Endothelial cell of umbilical vein (primary cell): Measurements from ENCODE around the gene DPF3. TPM values are rescaled to one million over a fixed set of nuclear protein-coding genes. Genes with fewer than 3 reads are reported as not detected.

ENCODE experiments used
- BruUV-seq: library from RNA; stranded (reverse); fragments of 400-500 nt; replicated peaks from 2 replicates; lab custom pipeline; 2021; lab: Mats Ljungman, UMichigan
- CTCF ChIA-PET: fragments of 300-600, 350-600 bp; sonication (Branson Sonifier 250); formaldehyde crosslinking; loops from one replicate; lab custom pipeline; 2021; ENCODE audit warnings: antibody characterized with exemption, inconsistent platforms; lab: Charles Lee
- POLR2A ChIA-PET: fragments of 300-600, 350-600 bp; sonication (Branson Sonifier 250); formaldehyde crosslinking; loops from one replicate; lab custom pipeline; 2021; ENCODE audit warnings: antibody characterized with exemption, inconsistent platforms; lab: Charles Lee
- DNase-seq: peaks from one replicate; pipeline ENCODE4 v3.0.0-alpha.2; 2011; ENCODE audit warnings: low read depth, low spot score
- FAIRE-seq: peaks from 2 replicates; lab custom pipeline; 2011; peaks lifted over from hg19 to GRCh38; lab: Jason Lieb, UNC
- H2AFZ ChIP-seq: 2 replicates; pipeline ENCODE4 v1.6.0; 2012; ENCODE audit warnings: low read depth, low read length, control low read depth, inconsistent platforms
- H3K27ac ChIP-seq: 2 replicates; pipeline ENCODE4 v1.5.1; 2011; ENCODE audit warnings: low read depth, mild to moderate bottlenecking, control low read depth, low read length, moderate library complexity; ENCODE audit not compliant: insufficient read depth
- H3K27me3 ChIP-seq, 2 experiments: 2 replicates each; pipeline versions ENCODE4 v1.6.0 to v1.6.1; 2011; ENCODE audit warnings: low read length in 2 of 2, mixed read lengths in 1 of 2; ENCODE audit not compliant: control insufficient read depth in 2 of 2, insufficient read depth in 2 of 2
- H3K36me3 ChIP-seq, 2 experiments: 2 replicates in 1 of 2; 3 replicates in 1 of 2; pipeline ENCODE4 v1.5.1; 2011; ENCODE audit warnings: low read length in 2 of 2, mild to moderate bottlenecking in 1 of 2, moderate library complexity in 1 of 2; ENCODE audit not compliant: control insufficient read depth in 2 of 2, insufficient read depth in 2 of 2; ENCODE audit errors: extremely low read depth in 1 of 2
- H3K4me1 ChIP-seq: 3 replicates; pipeline ENCODE4 v1.5.1; 2011; ENCODE audit warnings: mild to moderate bottlenecking, low read length; ENCODE audit not compliant: control insufficient read depth, insufficient read depth; ENCODE audit errors: extremely low read depth
- H3K4me2 ChIP-seq: 2 replicates; pipeline ENCODE4 v1.6.1; 2011; ENCODE audit warnings: low read length, control low read depth, mixed read lengths; ENCODE audit not compliant: insufficient read depth
- H3K4me3 ChIP-seq, 3 experiments: fragments of 200-600 bp in 1 of 3; sonication (generic), shearing (Covaris generic) in 1 of 3; replicated peaks in 1 of 3; 2 replicates each; pipeline ENCODE4 v1.5.1; 2011 to 2016; ENCODE audit warnings: control low read depth in 3 of 3, low read length in 3 of 3, mild to moderate bottlenecking in 2 of 3, inconsistent platforms in 1 of 3, low read depth in 1 of 3, moderate library complexity in 1 of 3; ENCODE audit not compliant: insufficient read depth in 1 of 3
- H3K79me2 ChIP-seq: 2 replicates; pipeline ENCODE4 v1.6.0; 2012; ENCODE audit warnings: low read length, inconsistent platforms; ENCODE audit not compliant: control insufficient read depth, insufficient read depth
- H3K9ac ChIP-seq: replicated peaks from 2 replicates; pipeline ENCODE3; 2011; ENCODE audit warnings: low read length, control low read depth; ENCODE audit not compliant: insufficient read depth; ENCODE audit errors: extremely low read depth
- H3K9me1 ChIP-seq: replicated peaks from 3 replicates; pipeline ENCODE4 v1.6.0; 2011; ENCODE audit warnings: mild to moderate bottlenecking, low read length; ENCODE audit not compliant: control insufficient read depth, insufficient read depth; ENCODE audit errors: extremely low read depth
- H3K9me3 ChIP-seq: replicated peaks from 2 replicates; pipeline ENCODE4 v1.5.1; 2012; ENCODE audit warnings: low read length, inconsistent platforms; ENCODE audit not compliant: control insufficient read depth, insufficient read depth
- H4K20me1 ChIP-seq: replicated peaks from 2 replicates; pipeline ENCODE3; 2011; ENCODE audit warnings: mild to moderate bottlenecking, low read length; ENCODE audit not compliant: control insufficient read depth, insufficient read depth; ENCODE audit errors: extremely low read depth
- EZH2 ChIP-seq: IDR thresholded peaks from 2 replicates; pipeline ENCODE4 v1.6.1; 2012; ENCODE audit warnings: borderline replicate concordance, low read depth, mild to moderate bottlenecking, moderate library complexity, low read length, inconsistent platforms; ENCODE audit not compliant: severe bottlenecking
- FOS ChIP-seq: IDR thresholded peaks from 2 replicates; pipeline ENCODE4 v1.6.1; 2011; ENCODE audit warnings: mild to moderate bottlenecking, low read length, moderate library complexity, borderline replicate concordance; ENCODE audit not compliant: insufficient read depth
- GATA2 ChIP-seq: IDR thresholded peaks from 2 replicates; pipeline ENCODE4 v1.7.0; 2011; ENCODE audit warnings: low read depth, mild to moderate bottlenecking, moderate library complexity, mixed read lengths, low read length; ENCODE audit not compliant: insufficient read length, insufficient read depth
- JUN ChIP-seq: IDR thresholded peaks from 2 replicates; pipeline ENCODE4 v1.6.1; 2011; ENCODE audit warnings: borderline replicate concordance, low read depth; ENCODE audit not compliant: insufficient read length, insufficient read depth
- MAX ChIP-seq: IDR thresholded peaks from 2 replicates; pipeline ENCODE4 v1.6.1; 2011; ENCODE audit not compliant: insufficient read depth, insufficient read length
- MYC ChIP-seq: IDR thresholded peaks from one replicate; pipeline ENCODE4 v1.6.1; 2011; ENCODE audit warnings: mild to moderate bottlenecking, low read depth, low read length
- POLR2A ChIP-seq: IDR thresholded peaks from 2 replicates; pipeline ENCODE4 v1.6.1; 2012; ENCODE audit warnings: low read depth, mild to moderate bottlenecking, control low read depth, low read length
- POLR2AphosphoS5 ChIP-seq: IDR thresholded peaks from 2 replicates; pipeline ENCODE4 v1.6.1; 2012; ENCODE audit warnings: low read depth, mild to moderate bottlenecking, control low read depth, low read length, moderate library complexity; ENCODE audit not compliant: insufficient read depth
- dilution Hi-C: fragments of 300-500 bp; cut with MboI; formaldehyde crosslinking; loops from one replicate; pipeline ENCODE4 v1.15.0; 2019; ENCODE audit warnings: low sequenced_read_pairs; ENCODE audit not compliant: extremely low pct_ligation_motif_present
- intact Hi-C: fragments of 100-400 bp; cut with micrococcal nuclease; formaldehyde crosslinking; loops from one replicate; pipeline ENCODE4 v1.10.0; 2022
- polyA plus RNA-seq, 4 experiments: library from polyadenylated mRNA; depleted of rRNA in 3 of 4; stranded (reverse) in 3 of 4; unstranded in 1 of 4; fragments of >200 nt; gene quantifications; 2 replicates each; pipeline versions ENCODE4 v1.2.1 to v1.2.3, GENCODE V29; 2011 to 2012; ENCODE audit warnings: missing spikeins in 1 of 4
- total RNA-seq: library from RNA; stranded (reverse); gene quantifications from 2 replicates; pipeline ENCODE4 v1.2.3, GENCODE V29; 2021
- TF ChIP-seq, protein P1 (sequence below), 2 donors: IDR thresholded peaks; 1 replicate in 1 of 2; 2 replicates in 1 of 2; pipeline ENCODE4 v1.5.1; 2011; ENCODE audit warnings: low read length in 2 of 2, mild to moderate bottlenecking in 2 of 2, moderate library complexity in 2 of 2, control low read depth in 1 of 2, inconsistent platforms in 1 of 2, low read depth in 1 of 2; ENCODE audit not compliant: insufficient read depth in 1 of 2; ENCODE audit errors: extremely low read depth in 1 of 2

DPF3 gene
- total and polyA plus RNA-seq, 2 donors (not counting 3 experiments of a cell fraction or from before 2014, with no cell fraction given) = 2.4 to 3.5 TPM

GRCh38 chr14:72906879-72907278, 13.0 kb upstream of the DPF3 start:
- dilution Hi-C loops = no loop called here
- no peak overlapping the region for H3K4me2 ChIP-seq
- ChIA-PET POLR2A (no interaction called here), CTCF (interaction anchor here (1.3 to 5.0 kb wide), 3 partner anchors 352 to 393 kb away, joined by 3 to 377 read pairs (median 40); no protein-coding TSS in a partner anchor)
- H2AFZ ChIP-seq = no peak overlapping the region
- no peaks in the 10 kb centered on the region for H3K27me3 ChIP-seq
- no peak for FAIRE-seq
- H3K36me3 ChIP-seq = no peaks in the 10 kb centered on the region
- intact Hi-C loops = no loop called here
- no peak for TF ChIP-seq MYC
- no peaks in the 10 kb centered on the region for H3K4me1 ChIP-seq
- BruUV-seq = no TSS peak
- no peaks in the 10 kb centered on the region for H4K20me1 ChIP-seq
- no peak overlapping the region for H3K9ac ChIP-seq
- no peak overlapping the region for H3K27ac ChIP-seq
- no peak overlapping the region for H3K4me3 ChIP-seq
- no peaks in the 10 kb centered on the region for H3K9me1 ChIP-seq
- H3K79me2 ChIP-seq = no peaks in the 10 kb centered on the region
- H3K9me3 ChIP-seq = no peaks in the 10 kb centered on the region
- DNase-seq = no peak

DNA sequence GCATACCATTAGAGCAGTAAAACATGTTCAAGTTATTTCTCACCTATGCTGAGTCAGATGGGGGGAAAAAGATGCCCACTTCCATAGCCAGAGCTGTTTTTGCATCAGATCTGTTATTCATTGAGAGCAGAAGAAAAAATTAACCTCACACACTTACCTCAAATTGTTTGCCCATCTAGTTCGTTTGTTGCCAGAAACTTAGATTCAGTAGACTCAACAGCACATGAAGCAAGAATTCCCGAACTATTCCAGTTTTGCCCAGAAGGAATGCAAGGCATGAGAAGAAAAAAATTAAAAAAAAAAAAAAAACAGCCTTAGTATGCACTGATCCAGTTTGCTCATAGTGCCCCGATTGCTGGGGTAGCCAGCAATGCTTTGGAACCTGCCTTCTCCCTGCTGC, 12.4 kb upstream of the DPF3 start:
- no peak overlapping the region for H2AFZ ChIP-seq
- no peaks in the 10 kb centered on the region for H3K27me3 ChIP-seq
- H3K79me2 ChIP-seq = no peaks in the 10 kb centered on the region
- H4K20me1 ChIP-seq = no peaks in the 10 kb centered on the region
- ChIA-PET POLR2A (no interaction called here), CTCF (interaction anchor here (2.4 to 5.0 kb wide), 4 partner anchors 13 to 397 kb away, joined by 17 to 377 read pairs (median 49); partner anchors contain the start of gene DPF3)
- H3K9me1 ChIP-seq = no peaks in the 10 kb centered on the region
- intact Hi-C loops (no loop called here), dilution Hi-C loops (no loop called here)
- H3K4me1 ChIP-seq = no peaks in the 10 kb centered on the region
- H3K4me3 ChIP-seq = no peak overlapping the region
- BruUV-seq = no TSS peak
- H3K9ac ChIP-seq = no peak overlapping the region
- no peak overlapping the region for H3K27ac ChIP-seq
- no peaks in the 10 kb centered on the region for H3K36me3 ChIP-seq
- H3K4me2 ChIP-seq = no peak overlapping the region
- no peak for FAIRE-seq
- no peak for DNase-seq
- TF ChIP-seq POLR2A (no peak), GATA2 (no peak), EZH2 (no peak), FOS (no peak), MYC (no peak), MAX (no peak), POLR2AphosphoS5 (no peak), JUN (no peak)
- TF ChIP-seq, protein P1, sequence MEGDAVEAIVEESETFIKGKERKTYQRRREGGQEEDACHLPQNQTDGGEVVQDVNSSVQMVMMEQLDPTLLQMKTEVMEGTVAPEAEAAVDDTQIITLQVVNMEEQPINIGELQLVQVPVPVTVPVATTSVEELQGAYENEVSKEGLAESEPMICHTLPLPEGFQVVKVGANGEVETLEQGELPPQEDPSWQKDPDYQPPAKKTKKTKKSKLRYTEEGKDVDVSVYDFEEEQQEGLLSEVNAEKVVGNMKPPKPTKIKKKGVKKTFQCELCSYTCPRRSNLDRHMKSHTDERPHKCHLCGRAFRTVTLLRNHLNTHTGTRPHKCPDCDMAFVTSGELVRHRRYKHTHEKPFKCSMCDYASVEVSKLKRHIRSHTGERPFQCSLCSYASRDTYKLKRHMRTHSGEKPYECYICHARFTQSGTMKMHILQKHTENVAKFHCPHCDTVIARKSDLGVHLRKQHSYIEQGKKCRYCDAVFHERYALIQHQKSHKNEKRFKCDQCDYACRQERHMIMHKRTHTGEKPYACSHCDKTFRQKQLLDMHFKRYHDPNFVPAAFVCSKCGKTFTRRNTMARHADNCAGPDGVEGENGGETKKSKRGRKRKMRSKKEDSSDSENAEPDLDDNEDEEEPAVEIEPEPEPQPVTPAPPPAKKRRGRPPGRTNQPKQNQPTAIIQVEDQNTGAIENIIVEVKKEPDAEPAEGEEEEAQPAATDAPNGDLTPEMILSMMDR (IDR thresholded peaks at IDR 0.05; ENCODE audit: extremely low read depth in 1 of 2, insufficient read depth in 1 of 2, low read depth in 1 of 2, low read length in 2 of 2) = no peak
- no peaks in the 10 kb centered on the region for H3K9me3 ChIP-seq
